ENCODE measurements around the gene AK1.
"Not testable (repeated sequence)": the region's sequence is repeated elsewhere in the genome, so short reads cannot be mapped to it uniquely, and the experiment has no call there.

The AK1 gene

GRCh38 chr9:127881715-127882114, 4.2 kb upstream of the AK1 start:
- DNase-seq, result not testable (repeated sequence)

GRCh38 chr9:127880143-127880542, 2.7 kb upstream of the AK1 start:
- no peak for DNase-seq

- no peak for DNase-seq
These were observed 1.3 kb upstream of the AK1 start for GRCh38 chr9:127878652-127879390.

- no peak for DNase-seq
These were observed 651 bp upstream of the AK1 start for GRCh38 chr9:127878001-127878651.

- no peak for DNase-seq
These were observed 512 bp downstream of the AK1 start for GRCh38 chr9:127876764-127877562.

GRCh38 chr9:127876026-127876763, 1.3 kb downstream of the AK1 start:
- no peak for DNase-seq

- no peak for DNase-seq
These were observed 2.0 kb downstream of the AK1 start for GRCh38 chr9:127875306-127875966.

GRCh38 chr9:127874301-127875221, 2.9 kb downstream of the AK1 start:
- no peak for DNase-seq

- no peak for DNase-seq
These were observed 3.6 kb downstream of the AK1 start for GRCh38 chr9:127873886-127874285.

- DNase-seq, result no peak
These were observed 4.2 kb downstream of the AK1 start for GRCh38 chr9:127873223-127873691.

GRCh38 chr9:127872369-127873222, 4.9 kb downstream of the AK1 start:
- DNase-seq, result no peak

- DNase-seq, result no peak
These were observed 5.9 kb downstream of the AK1 start for GRCh38 chr9:127871531-127871930.

- no peak for DNase-seq
These were observed 6.6 kb downstream of the AK1 start for GRCh38 chr9:127870887-127871286.

GRCh38 chr9:127870153-127870491, 7.4 kb downstream of the AK1 start:
- not testable (repeated sequence) for DNase-seq

GRCh38 chr9:127869310-127870152, 7.9 kb downstream of the AK1 start:
- peak; percentile 83 for DNase-seq

- no peak for DNase-seq
These were observed 9.1 kb downstream of the AK1 start for GRCh38 chr9:127868278-127868902.

GRCh38 chr9:127867356-127868277, 9.9 kb downstream of the AK1 start:
- no peak for DNase-seq

- no peak for DNase-seq
These were observed 10.9 kb downstream of the AK1 start for GRCh38 chr9:127866535-127866934.

All from CD4-positive, alpha-beta T cell treated with Interleukin-17A for 1 hour (primary cell).